COLO668 (cell line): Measurements from ENCODE around the gene PLEKHH1.
"Not testable (repeated sequence)": the region's sequence is repeated elsewhere in the genome, so short reads cannot be mapped to it uniquely, and the experiment has no call there.

Source experiments
- DNase-seq: peaks from one replicate; lab custom pipeline; 2025; ENCODE audit not compliant: unreplicated experiment; lab: John Stamatoyannopoulos, UW

Gene PLEKHH1

GRCh38 chr14:67620217-67620785, 87.2 kb downstream of the PLEKHH1 start:
- peak; percentile 55 for DNase-seq

- peak; percentile 32 for DNase-seq
Observed at GRCh38 chr14:67622675-67623074, 89.6 kb downstream of the PLEKHH1 start.

- DNase-seq = no peak
Observed at GRCh38 chr14:67623114-67623513, 90.0 kb downstream of the PLEKHH1 start.

GRCh38 chr14:67626131-67626530, 93.0 kb downstream of the PLEKHH1 start:
- not testable (repeated sequence) for DNase-seq

DNA sequence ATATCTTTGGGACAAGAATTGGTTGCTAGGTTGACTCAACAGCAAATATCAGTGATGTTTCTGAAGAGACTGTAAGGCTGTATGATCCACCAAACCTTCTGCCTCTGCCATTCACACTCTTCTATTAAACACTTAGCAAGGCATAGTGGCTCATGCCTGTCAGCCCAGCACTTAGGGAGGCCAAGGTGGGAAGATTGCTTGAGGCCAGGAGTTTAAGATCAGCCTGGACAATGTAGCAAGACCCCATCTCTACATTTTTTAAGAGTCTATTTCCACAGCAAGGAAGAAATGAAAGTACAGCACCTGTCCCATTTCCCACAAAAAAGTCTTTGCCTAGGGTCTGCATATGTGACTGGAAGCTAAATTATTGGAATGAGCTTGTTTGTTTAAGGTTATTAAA, 94.4 kb downstream of the PLEKHH1 start:
- no peak for DNase-seq

DNA sequence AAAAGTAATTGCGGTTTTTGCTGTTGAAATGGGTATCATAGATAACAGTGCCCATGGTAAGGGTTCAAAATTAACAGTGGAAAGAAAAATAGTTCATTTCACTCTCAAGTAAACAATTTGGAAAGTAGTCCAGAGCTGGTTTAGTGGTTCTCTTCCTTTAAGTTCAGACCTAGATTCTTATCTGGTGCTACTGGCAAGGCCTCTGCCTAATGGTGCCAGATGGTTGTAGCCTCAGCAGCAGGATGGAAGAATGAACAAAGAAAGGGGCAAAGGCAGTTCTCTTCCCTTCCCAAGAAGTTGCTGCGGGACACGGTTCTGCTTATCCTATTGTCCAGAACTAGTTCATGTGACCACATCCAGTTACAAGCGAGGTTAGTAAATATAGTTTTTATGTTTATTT, 97.1 kb downstream of the PLEKHH1 start:
- DNase-seq = no peak

- no peak for DNase-seq
Observed at GRCh38 chr14:67630938-67631337, 97.8 kb downstream of the PLEKHH1 start.

- no peak for DNase-seq
Observed at GRCh38 chr14:67633451-67634147, 100.5 kb downstream of the PLEKHH1 start.

GRCh38 chr14:67636361-67636919, 103.3 kb downstream of the PLEKHH1 start:
- no peak for DNase-seq

DNA sequence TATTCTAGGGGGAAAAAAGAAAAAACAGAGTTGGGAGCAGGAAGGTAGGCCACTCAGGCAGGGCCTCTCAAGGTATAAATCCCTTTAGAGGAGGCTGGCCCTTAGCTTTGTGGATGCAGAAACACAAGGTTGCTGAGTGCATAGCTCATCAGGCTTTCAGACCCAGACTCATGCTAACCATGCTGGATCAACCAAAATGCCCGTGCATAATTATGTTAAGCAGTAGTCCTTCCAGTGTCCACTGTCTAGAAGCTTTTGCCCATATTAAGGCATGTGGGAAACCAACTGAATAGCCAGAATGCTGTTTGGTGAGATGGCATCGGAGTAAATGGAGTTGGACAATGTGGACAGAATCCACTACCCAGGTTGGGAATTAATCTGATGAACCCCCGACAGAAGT, 105.6 kb downstream of the PLEKHH1 start:
- no peak for DNase-seq
